ENCODE data around the gene TK1. TPM values are rescaled to one million over a fixed set of nuclear protein-coding genes. Genes with fewer than 3 reads are reported as not detected.
A peak's percentile ranks its signal among the peaks of the same experiment; 100 is the strongest.

TK1 gene
- total RNA-seq, 1 experiment from 2014 or later: 288 TPM

GRCh38 chr17:78197147-78197832 lies 10.4 kb upstream of the TK1 start:
- Histone ChIP-seq H3K9me3 (no peaks in the 10 kb centered on the region), H3K36me3 (peaks cover 32% of the 10 kb centered on the region), H3K27me3 (no peaks in the 10 kb centered on the region), H3K4me3 (no peak overlapping the region)
- DNase-seq: no peak

GRCh38 chr17:78196716-78197115 lies 9.9 kb upstream of the TK1 start:
- no peaks in the 10 kb centered on the region for H3K9me3 ChIP-seq
- DNase-seq: no peak
- peaks cover 33% of the 10 kb centered on the region for H3K36me3 ChIP-seq
- no peak overlapping the region for H3K4me3 ChIP-seq
- H3K27me3 ChIP-seq: no peaks in the 10 kb centered on the region

- H3K36me3 ChIP-seq: peaks cover 46% of the 10 kb centered on the region
- peak overlapping the region; percentile 72 for H3K4me3 ChIP-seq
- H3K9me3 ChIP-seq: no peaks in the 10 kb centered on the region
- peak; percentile 80 for DNase-seq
- no peaks in the 10 kb centered on the region for H3K27me3 ChIP-seq
Observed at GRCh38 chr17:78185981-78186691, 716 bp downstream of the TK1 start.

GRCh38 chr17:78184868-78185267 lies 2.0 kb downstream of the TK1 start:
- no peaks in the 10 kb centered on the region for H3K9me3 ChIP-seq
- no peaks in the 10 kb centered on the region for H3K27me3 ChIP-seq
- no peak for DNase-seq
- H3K4me3 ChIP-seq: no peak overlapping the region
- H3K36me3 ChIP-seq: peaks cover 48% of the 10 kb centered on the region

GRCh38 chr17:78184351-78184750 lies 2.5 kb downstream of the TK1 start:
- Histone ChIP-seq H3K36me3 (peaks cover 52% of the 10 kb centered on the region), H3K9me3 (no peaks in the 10 kb centered on the region)
- no peak for DNase-seq

GRCh38 chr17:78183916-78184315 lies 2.9 kb downstream of the TK1 start:
- H3K36me3 ChIP-seq: peaks cover 57% of the 10 kb centered on the region

More at GRCh38 chr17:78184351-78184750, 2.5 kb downstream of the TK1 start:
- Histone ChIP-seq H3K4me3 (no peak overlapping the region), H3K27me3 (no peaks in the 10 kb centered on the region)

GRCh38 chr17:78182504-78182903 lies 4.3 kb downstream of the TK1 start:
- Histone ChIP-seq H3K36me3 (peaks cover 71% of the 10 kb centered on the region), H3K4me3 (no peak overlapping the region), H3K27me3 (no peaks in the 10 kb centered on the region), H3K9me3 (no peaks in the 10 kb centered on the region)
- DNase-seq: no peak

More at GRCh38 chr17:78183916-78184315, 2.9 kb downstream of the TK1 start:
- H3K9me3 ChIP-seq: no peaks in the 10 kb centered on the region
- DNase-seq: no peak
- no peak overlapping the region for H3K4me3 ChIP-seq
- H3K27me3 ChIP-seq: no peaks in the 10 kb centered on the region

GRCh38 chr17:78180508-78180907 lies 6.3 kb downstream of the TK1 start:
- Histone ChIP-seq H3K4me3 (no peak overlapping the region), H3K27me3 (no peaks in the 10 kb centered on the region), H3K36me3 (peaks cover 87% of the 10 kb centered on the region), H3K9me3 (no peaks in the 10 kb centered on the region)
- DNase-seq: no peak

GRCh38 chr17:78180083-78180482 lies 6.8 kb downstream of the TK1 start:
- Histone ChIP-seq H3K9me3 (no peaks in the 10 kb centered on the region), H3K27me3 (no peaks in the 10 kb centered on the region), H3K4me3 (no peak overlapping the region), H3K36me3 (peaks cover 87% of the 10 kb centered on the region)
- DNase-seq: no peak

GRCh38 chr17:78179372-78179771 lies 7.5 kb downstream of the TK1 start:
- no peak overlapping the region for H3K4me3 ChIP-seq
- no peaks in the 10 kb centered on the region for H3K9me3 ChIP-seq
- peaks cover 87% of the 10 kb centered on the region for H3K36me3 ChIP-seq
- DNase-seq: no peak
- no peaks in the 10 kb centered on the region for H3K27me3 ChIP-seq

- H3K36me3 ChIP-seq: peaks cover 84% of the 10 kb centered on the region
- H3K27me3 ChIP-seq: no peaks in the 10 kb centered on the region
- DNase-seq: no peak
- no peaks in the 10 kb centered on the region for H3K9me3 ChIP-seq
- H3K4me3 ChIP-seq: no peak overlapping the region
Observed at GRCh38 chr17:78176548-78177025, 10.3 kb downstream of the TK1 start.

GRCh38 chr17:78175643-78175981 lies 11.2 kb downstream of the TK1 start:
- DNase-seq: no peak
- Histone ChIP-seq H3K4me3 (no peak overlapping the region), H3K9me3 (no peaks in the 10 kb centered on the region), H3K27me3 (no peaks in the 10 kb centered on the region), H3K36me3 (peaks cover 82% of the 10 kb centered on the region)

GRCh38 chr17:78174870-78175642 lies 11.8 kb downstream of the TK1 start:
- Histone ChIP-seq H3K9me3 (no peaks in the 10 kb centered on the region), H3K36me3 (peaks cover 76% of the 10 kb centered on the region), H3K27me3 (no peaks in the 10 kb centered on the region), H3K4me3 (no peak overlapping the region)
- no peak for DNase-seq

- H3K9me3 ChIP-seq: no peaks in the 10 kb centered on the region
- peaks cover 71% of the 10 kb centered on the region for H3K36me3 ChIP-seq
- no peak overlapping the region for H3K4me3 ChIP-seq
- H3K27me3 ChIP-seq: no peaks in the 10 kb centered on the region
- no peak for DNase-seq
Observed at GRCh38 chr17:78174346-78174869, 12.4 kb downstream of the TK1 start.

- Histone ChIP-seq H3K4me3 (no peak overlapping the region), H3K36me3 (peaks cover 59% of the 10 kb centered on the region), H3K9me3 (no peaks in the 10 kb centered on the region), H3K27me3 (no peaks in the 10 kb centered on the region)
- DNase-seq: no peak
Observed at GRCh38 chr17:78173097-78173715, 13.6 kb downstream of the TK1 start.

GRCh38 chr17:78172249-78173051 lies 14.4 kb downstream of the TK1 start:
- H3K27me3 ChIP-seq: no peaks in the 10 kb centered on the region
- DNase-seq: peak; percentile 40
- peaks cover 52% of the 10 kb centered on the region for H3K36me3 ChIP-seq
- no peaks in the 10 kb centered on the region for H3K9me3 ChIP-seq
- H3K4me3 ChIP-seq: no peak overlapping the region

Measured in MG63 (cell line).